HT-29 (cell line): ENCODE data around the gene LDLRAP1. TPM values are rescaled to one million over a fixed set of nuclear protein-coding genes. Genes with fewer than 3 reads are reported as not detected.
"Not testable (repeated sequence)": the region's sequence is repeated elsewhere in the genome, so short reads cannot be mapped to it uniquely, and the experiment has no call there.

ENCODE experiments used
- DNase-seq: peaks from one replicate; pipeline ENCODE4 v3.0.0-alpha.2; 2015; ENCODE audit warnings: low spot score
- total RNA-seq: library from RNA; depleted of rRNA; stranded (reverse); fragments of >200 nt; shearing (Covaris generic); gene quantifications from 2 replicates; pipeline ENCODE4 v1.2.3, GENCODE V29; 2014

The LDLRAP1 gene
- total RNA-seq, 1 experiment from 2014 or later = 17.2 TPM

- DNase-seq = no peak
Measured at GRCh38 chr1:25575191-25575590, 31.8 kb downstream of the LDLRAP1 start.

GRCh38 chr1:25576459-25577133 is 33.2 kb downstream of the LDLRAP1 start:
- DNase-seq = no peak

GRCh38 chr1:25577134-25577920 is 33.9 kb downstream of the LDLRAP1 start:
- no peak for DNase-seq

- DNase-seq = no peak
Measured at GRCh38 chr1:25579292-25580252, 36.2 kb downstream of the LDLRAP1 start.

- no peak for DNase-seq
Measured at GRCh38 chr1:25580927-25581326, 37.5 kb downstream of the LDLRAP1 start.

GRCh38 chr1:25581764-25582163 is 38.4 kb downstream of the LDLRAP1 start:
- DNase-seq = no peak

- no peak for DNase-seq
Measured at GRCh38 chr1:25583519-25584370, 40.3 kb downstream of the LDLRAP1 start.

GRCh38 chr1:25586181-25586588 is 42.8 kb downstream of the LDLRAP1 start:
- DNase-seq = no peak

- DNase-seq = no peak
Measured at GRCh38 chr1:25587290-25587689, 43.9 kb downstream of the LDLRAP1 start.

GRCh38 chr1:25588224-25588623 is 44.8 kb downstream of the LDLRAP1 start:
- DNase-seq = not testable (repeated sequence)

- DNase-seq = not testable (repeated sequence)
Measured at GRCh38 chr1:25588786-25589185, 45.4 kb downstream of the LDLRAP1 start.

- peak; percentile 23 for DNase-seq
Measured at GRCh38 chr1:25590096-25590824, 46.9 kb downstream of the LDLRAP1 start.

- DNase-seq = no peak
Measured at GRCh38 chr1:25593861-25594260, 50.5 kb downstream of the LDLRAP1 start.

GRCh38 chr1:25594971-25595370 is 51.6 kb downstream of the LDLRAP1 start:
- no peak for DNase-seq

GRCh38 chr1:25596641-25597040 is 53.2 kb downstream of the LDLRAP1 start:
- DNase-seq = not testable (repeated sequence)

GRCh38 chr1:25598879-25599278 is 55.5 kb downstream of the LDLRAP1 start:
- DNase-seq = no peak

- no peak for DNase-seq
Measured at GRCh38 chr1:25599969-25600610, 56.7 kb downstream of the LDLRAP1 start.

GRCh38 chr1:25600971-25601699 is 57.7 kb downstream of the LDLRAP1 start:
- DNase-seq = not testable (repeated sequence)
